Measurements from ENCODE around the gene ARL8A. TPM values are rescaled to one million over a fixed set of nuclear protein-coding genes. Genes with fewer than 3 reads are reported as not detected.
A peak's percentile ranks its signal among the peaks of the same experiment; 100 is the strongest.
"Not testable (repeated sequence)": the region's sequence is repeated elsewhere in the genome, so short reads cannot be mapped to it uniquely, and the experiment has no call there.

Gene ARL8A
- polyA plus RNA-seq, 3 donors = 12.4 to 123 (median 14.8) TPM

- Mint-ChIP-seq H3K27ac (no peak overlapping the region), H3K4me3 (no peak overlapping the region), H3K36me3 (peaks cover 30 to 57% of the 10 kb centered on the region in 2 donors), H3K4me1 (peaks cover 24% of the 10 kb centered on the region), H3K27me3 (ENCODE audit: low read depth in 3 of 3) (peaks cover 0 to 8% (median 0%) of the 10 kb centered on the region in 3 donors), H3K9me3 (no peaks in the 10 kb centered on the region)
- H3K9ac ChIP-seq (ENCODE audit: insufficient read depth, low read length, poor library complexity, severe bottlenecking) = no peak overlapping the region
- intact Hi-C loops (cut with micrococcal nuclease) = loop anchor here in 1 of 2 donors (10.0 kb wide), 1 partner anchor 262 kb away; the partner anchor contains the start of gene SHISA4
- no peaks in the 10 kb centered on the region for H3K27me3 ChIP-seq (ENCODE audit: control insufficient read depth in 2 of 2, insufficient read depth in 2 of 2, low read length in 2 of 2)
- peaks cover 24 to 51% of the 10 kb centered on the region in 2 donors for H3K36me3 ChIP-seq (replicated peaks in 1 of 2; ENCODE audit: control insufficient read depth in 1 of 2, insufficient read depth in 2 of 2, low read length in 2 of 2)
- WGBS (ENCODE audit: insufficient coverage) = 51% methylated on average over 3 of the region's 3 CpGs
- H3K4me2 ChIP-seq (replicated peaks; ENCODE audit: extremely low read depth, low read length, poor library complexity, severe bottlenecking) = no peak overlapping the region
- no peak overlapping the region for H3K4me3 ChIP-seq (replicated peaks in 1 of 3; ENCODE audit: low read depth in 2 of 3, low read length in 3 of 3)
- DNase-seq = no peak
- no peak for TF ChIP-seq CTCF (IDR thresholded peaks at IDR 0.05)
- H3K9me3 ChIP-seq (replicated peaks in 1 of 2; ENCODE audit: control insufficient read depth in 1 of 2, insufficient read depth in 1 of 2, low read length in 2 of 2) = no peaks in the 10 kb centered on the region
- peaks cover 31% of the 10 kb centered on the region for H3K79me2 ChIP-seq (ENCODE audit: insufficient read depth, low read length)
- H3K27ac ChIP-seq (ENCODE audit: low read depth in 1 of 2, low read length in 2 of 2) = no peak overlapping the region
- no peak overlapping the region for H2AFZ ChIP-seq (ENCODE audit: insufficient read depth, low read depth, low read length, poor library complexity, severe bottlenecking)
- peaks cover 16% of the 10 kb centered on the region for H4K20me1 ChIP-seq (ENCODE audit: insufficient read depth, low read length)
- peaks cover 22 to 23% of the 10 kb centered on the region in 2 donors for H3K4me1 ChIP-seq (ENCODE audit: control insufficient read depth in 1 of 2, insufficient read depth in 2 of 2, low read length in 2 of 2)
These were observed 2.5 kb upstream of the ARL8A start for GRCh38 chr1:202146993-202147392.

DNA sequence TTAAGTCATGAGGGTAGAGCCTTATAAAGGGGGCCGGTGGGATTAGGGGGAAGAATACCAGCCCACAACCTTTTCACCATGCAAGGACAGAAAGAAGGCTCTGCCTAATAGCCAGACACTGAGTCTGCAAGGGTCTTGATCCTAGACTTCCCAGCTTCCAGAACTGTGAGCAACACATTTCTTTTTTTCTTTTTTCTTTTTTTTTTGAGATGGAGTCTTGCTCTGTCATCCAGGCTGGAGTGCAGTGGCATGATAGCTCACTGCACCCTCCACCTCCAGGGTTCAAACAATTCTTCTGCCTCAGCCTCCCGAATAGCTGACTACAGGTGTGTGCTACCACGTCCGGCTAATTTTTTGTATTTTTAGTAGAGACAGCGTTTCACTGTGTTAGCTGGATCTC, 1.7 kb upstream of the ARL8A start:
- H2AFZ ChIP-seq (ENCODE audit: insufficient read depth, low read depth, low read length, poor library complexity, severe bottlenecking) = no peak overlapping the region
- Mint-ChIP-seq H3K27ac (no peak overlapping the region), H3K4me3 (no peak overlapping the region), H3K4me1 (peaks cover 31% of the 10 kb centered on the region), H3K36me3 (peaks cover 28 to 51% of the 10 kb centered on the region in 2 donors), H3K27me3 (ENCODE audit: low read depth in 3 of 3) (peaks cover 0 to 8% (median 0%) of the 10 kb centered on the region in 3 donors), H3K9me3 (no peaks in the 10 kb centered on the region)
- no peak overlapping the region for H3K27ac ChIP-seq (ENCODE audit: low read depth in 1 of 2, low read length in 2 of 2)
- peaks cover 27 to 31% of the 10 kb centered on the region in 2 donors for H3K4me1 ChIP-seq (ENCODE audit: control insufficient read depth in 1 of 2, insufficient read depth in 2 of 2, low read length in 2 of 2)
- TF ChIP-seq CTCF (IDR thresholded peaks at IDR 0.05) = no peak
- H3K27me3 ChIP-seq (ENCODE audit: control insufficient read depth in 2 of 2, insufficient read depth in 2 of 2, low read length in 2 of 2) = no peaks in the 10 kb centered on the region
- no peaks in the 10 kb centered on the region for H3K9me3 ChIP-seq (replicated peaks in 1 of 2; ENCODE audit: control insufficient read depth in 1 of 2, insufficient read depth in 1 of 2, low read length in 2 of 2)
- H4K20me1 ChIP-seq (ENCODE audit: insufficient read depth, low read length) = peaks cover 23% of the 10 kb centered on the region
- no peak overlapping the region for H3K4me2 ChIP-seq (replicated peaks; ENCODE audit: extremely low read depth, low read length, poor library complexity, severe bottlenecking)
- intact Hi-C loops (cut with micrococcal nuclease) = loop anchor here in 1 of 2 donors (10.0 kb wide), 1 partner anchor 261 kb away; the partner anchor contains the start of gene SHISA4
- no peak for DNase-seq
- peaks cover 23 to 46% of the 10 kb centered on the region in 2 donors for H3K36me3 ChIP-seq (replicated peaks in 1 of 2; ENCODE audit: control insufficient read depth in 1 of 2, insufficient read depth in 2 of 2, low read length in 2 of 2)
- 96% methylated on average over 4 of the region's 5 CpGs for WGBS (ENCODE audit: insufficient coverage)
- H3K79me2 ChIP-seq (ENCODE audit: insufficient read depth, low read length) = peaks cover 38% of the 10 kb centered on the region
- H3K9ac ChIP-seq (ENCODE audit: insufficient read depth, low read length, poor library complexity, severe bottlenecking) = no peak overlapping the region
- no peak overlapping the region for H3K4me3 ChIP-seq (replicated peaks in 1 of 3; ENCODE audit: low read depth in 2 of 3, low read length in 3 of 3)

- Histone ChIP-seq H3K36me3 (replicated peaks in 1 of 2; ENCODE audit: control insufficient read depth in 1 of 2, insufficient read depth in 2 of 2, low read length in 2 of 2) (peaks cover 20 to 44% of the 10 kb centered on the region in 2 donors), H3K4me1 (ENCODE audit: control insufficient read depth in 1 of 2, insufficient read depth in 2 of 2, low read length in 2 of 2) (peaks cover 27 to 36% of the 10 kb centered on the region in 2 donors), H3K4me2 (replicated peaks; ENCODE audit: extremely low read depth, low read length, poor library complexity, severe bottlenecking) (peak overlapping the region; percentile 95), H3K4me3 (replicated peaks in 1 of 3; ENCODE audit: low read depth in 2 of 3, low read length in 3 of 3) (peak overlapping the region in 1 of 3 experiments; percentile 95), H3K79me2 (ENCODE audit: insufficient read depth, low read length) (peaks cover 44% of the 10 kb centered on the region), H4K20me1 (ENCODE audit: insufficient read depth, low read length) (peaks cover 29% of the 10 kb centered on the region)
- H3K9ac ChIP-seq (ENCODE audit: insufficient read depth, low read length, poor library complexity, severe bottlenecking); H3K27me3 ChIP-seq (ENCODE audit: control insufficient read depth in 2 of 2, insufficient read depth in 2 of 2, low read length in 2 of 2); H3K27ac ChIP-seq (ENCODE audit: low read depth in 1 of 2, low read length in 2 of 2); H2AFZ ChIP-seq (ENCODE audit: insufficient read depth, low read depth, low read length, poor library complexity, severe bottlenecking); H3K9me3 Mint-ChIP-seq; DNase-seq; H3K27me3 Mint-ChIP-seq (ENCODE audit: low read depth in 3 of 3); H3K9me3 ChIP-seq (replicated peaks in 1 of 2; ENCODE audit: control insufficient read depth in 1 of 2, insufficient read depth in 1 of 2, low read length in 2 of 2); H3K27ac Mint-ChIP-seq: not testable (repeated sequence)
- Mint-ChIP-seq H3K4me3 (peak overlapping the region in 1 of 2 donors; percentile 83), H3K36me3 (peaks cover 24 to 51% of the 10 kb centered on the region in 2 donors), H3K4me1 (peaks cover 36% of the 10 kb centered on the region)
- no CpG with 5 or more reads among the region's 8 CpGs for WGBS (ENCODE audit: insufficient coverage)
- intact Hi-C loops (cut with micrococcal nuclease) = loop anchor here in 1 of 2 donors (10.0 kb wide), 1 partner anchor 261 kb away; the partner anchor contains the start of gene SHISA4
These were observed 1.2 kb upstream of the ARL8A start for GRCh38 chr1:202145744-202146140.

Data from CD14-positive monocyte (primary cell).